HCT116 (cell line): ENCODE results near the gene MCC. TPM values are rescaled to one million over a fixed set of nuclear protein-coding genes. Genes with fewer than 3 reads are reported as not detected.

Source experiments
- ATAC-seq: fragments of 200-7000 bp; cut with Tn5 transposase; 2 replicates; pipeline ENCODE4 v1.9.1; 2020; ENCODE audit warnings: mild to moderate bottlenecking, moderate library complexity
- BruUV-seq: library from RNA; stranded (reverse); fragments of 400-500 nt; replicated peaks from 2 replicates; lab custom pipeline; 2021; lab: Mats Ljungman, UMichigan
- CTCF ChIA-PET: fragments of 300-600 bp; sonication (Branson Sonifier 250); formaldehyde crosslinking; loops from one replicate; lab custom pipeline; 2021; ENCODE audit warnings: antibody characterized with exemption; lab: Charles Lee
- POLR2A ChIA-PET: fragments of 300-600, 350-600 bp; sonication (Branson Sonifier 250); formaldehyde crosslinking; loops from one replicate; lab custom pipeline; 2021; ENCODE audit warnings: antibody characterized with exemption; lab: Charles Lee
- RAD21 ChIA-PET, 2 experiments: fragments of 300-600 bp; sonication (Branson Sonifier 250); formaldehyde crosslinking; loops; one replicate each; lab custom pipeline; 2023; ENCODE audit warnings: low total read pairs in 2 of 2; ENCODE audit not compliant: uncharacterized antibody in 2 of 2, unreplicated experiment in 2 of 2, low non-redundant PET in 1 of 2; lab: Charles Lee
- DNase-seq: peaks from one replicate; pipeline ENCODE4 v3.0.0-alpha.2; 2010; ENCODE audit warnings: low read depth, low spot score
- H2AFZ ChIP-seq: fragments of 200-600 bp; shearing (Covaris generic), sonication (generic); 2 replicates; pipeline ENCODE4 v1.6.1; 2017; ENCODE audit warnings: low read depth, mixed run types, mixed read lengths, antibody characterized with exemption, low read length; ENCODE audit not compliant: poor library complexity, severe bottlenecking
- H3K27ac ChIP-seq: 2 replicates; pipeline ENCODE4 v1.5.1; 2012; ENCODE audit warnings: low read depth, low read length
- H3K27me3 ChIP-seq: fragments of 200-600 bp; sonication (generic); 2 replicates; pipeline ENCODE4 v1.6.1; 2016; ENCODE audit warnings: mixed run types, low read length, mixed read lengths; ENCODE audit not compliant: insufficient read depth
- H3K36me3 ChIP-seq, 2 experiments: fragments of 200-500 bp in 1 of 2; fragments of 200-600 bp in 1 of 2; sonication (Bioruptor generic) in 1 of 2; sonication (generic) in 1 of 2; 2 replicates each; pipeline versions ENCODE4 v1.5.1 to v1.6.1; 2014 to 2016; ENCODE audit warnings: low read length in 2 of 2, inconsistent platforms in 1 of 2, mixed read lengths in 1 of 2, mixed run types in 1 of 2; ENCODE audit not compliant: insufficient read depth in 2 of 2, control insufficient read depth in 1 of 2
- H3K4me1 ChIP-seq, 2 experiments: fragments of 200-600 bp in 1 of 2; sonication (generic) in 1 of 2; 2 replicates each; pipeline versions ENCODE4 v1.5.1 to v1.6.1; 2012 to 2017; ENCODE audit warnings: low read length in 2 of 2, inconsistent platforms in 1 of 2, mild to moderate bottlenecking in 1 of 2, mixed read lengths in 1 of 2, mixed run types in 1 of 2, moderate library complexity in 1 of 2; ENCODE audit not compliant: insufficient read depth in 2 of 2, control insufficient read depth in 1 of 2
- H3K4me2 ChIP-seq: fragments of 200-600 bp; sonication (generic); 2 replicates; pipeline ENCODE4 v1.6.1; 2017; ENCODE audit warnings: mixed run types, low read length, mixed read lengths
- H3K4me3 ChIP-seq, 2 experiments: fragments of 200-600 bp in 1 of 2; sonication (generic) in 1 of 2; replicated peaks in 1 of 2; 2 replicates each; pipeline ENCODE4 v1.5.1; 2011 to 2016; ENCODE audit warnings: low read length in 2 of 2, control low read depth in 1 of 2, low read depth in 1 of 2, mild to moderate bottlenecking in 1 of 2, mixed read lengths in 1 of 2, mixed run types in 1 of 2
- H3K79me2 ChIP-seq: fragments of 200-600 bp; sonication (generic); 2 replicates; pipeline ENCODE4 v1.6.1; 2017; ENCODE audit warnings: mild to moderate bottlenecking, mixed run types, low read length, moderate library complexity, mixed read lengths; ENCODE audit not compliant: insufficient read depth
- H3K9ac ChIP-seq: fragments of 200-600 bp; sonication (generic); 2 replicates; pipeline ENCODE4 v1.6.1; 2016; ENCODE audit warnings: low read length, mixed read lengths
- H3K9me2 ChIP-seq: fragments of 200-600 bp; sonication (generic), shearing (Covaris generic); 2 replicates; pipeline ENCODE4 v1.6.1; 2017; ENCODE audit warnings: mixed run types, mild to moderate bottlenecking, moderate library complexity; ENCODE audit not compliant: insufficient read depth
- H3K9me3 ChIP-seq, 2 experiments: fragments of 200-500 bp in 1 of 2; fragments of 200-600 bp in 1 of 2; sonication (Bioruptor generic) in 1 of 2; sonication (generic) in 1 of 2; 2 replicates each; pipeline ENCODE4 v1.6.1; 2014 to 2017; ENCODE audit warnings: low read length in 2 of 2, mixed read lengths in 2 of 2, inconsistent platforms in 1 of 2, low read depth in 1 of 2, mild to moderate bottlenecking in 1 of 2, mixed run types in 1 of 2, moderate library complexity in 1 of 2; ENCODE audit not compliant: control insufficient read depth in 1 of 2, insufficient read depth in 1 of 2
- H4K20me1 ChIP-seq: fragments of 200-600 bp; sonication (generic), shearing (Covaris generic); 2 replicates; pipeline ENCODE4 v1.6.1; 2017; ENCODE audit warnings: mixed run types, mild to moderate bottlenecking, moderate library complexity; ENCODE audit not compliant: insufficient read depth
- CEBPB ChIP-seq: IDR thresholded peaks from 2 replicates; pipeline ENCODE4 v1.6.1; 2012; ENCODE audit warnings: low read depth
- EGR1 ChIP-seq: IDR thresholded peaks from 2 replicates; pipeline ENCODE4 v1.6.1; 2012; ENCODE audit warnings: low read depth
- FOSL1 ChIP-seq: IDR thresholded peaks from 2 replicates; pipeline ENCODE4 v1.6.1; 2012; ENCODE audit warnings: low read depth
- JUND ChIP-seq: IDR thresholded peaks from 2 replicates; pipeline ENCODE4 v1.6.1; 2012
- POLR2AphosphoS5 ChIP-seq: IDR thresholded peaks from 2 replicates; pipeline ENCODE4 v1.6.1; 2011; ENCODE audit warnings: mild to moderate bottlenecking, low read depth, low read length, moderate library complexity
- RAD21 ChIP-seq: IDR thresholded peaks from 2 replicates; pipeline ENCODE4 v1.6.1; 2012; ENCODE audit warnings: low read depth, mild to moderate bottlenecking
- TCF7L2 ChIP-seq: IDR thresholded peaks from 2 replicates; pipeline ENCODE4 v1.7.0; 2011; ENCODE audit warnings: borderline replicate concordance, inconsistent platforms; ENCODE audit not compliant: insufficient read depth, insufficient read length; ENCODE audit errors: extremely low read depth
- ZNF274 ChIP-seq: fragments of 200-500 bp; sonication (Bioruptor generic); IDR thresholded peaks from 2 replicates; pipeline ENCODE4 v1.6.1; 2014; ENCODE audit warnings: mild to moderate bottlenecking, low read depth, low read length, inconsistent platforms
- intact Hi-C: fragments of 100-400 bp; cut with micrococcal nuclease; formaldehyde crosslinking; loops from 2 replicates; pipeline ENCODE4 v1.10.0; 2022
- total RNA-seq: library from RNA; stranded (reverse); gene quantifications from one replicate; pipeline ENCODE4 v1.2.1, GENCODE V29; 2021; ENCODE audit not compliant: unreplicated experiment
- TF ChIP-seq, protein P1 (sequence below): IDR thresholded peaks from 2 replicates; pipeline ENCODE4 v1.6.1; 2012; ENCODE audit warnings: low read depth
- TF ChIP-seq, protein P2 (sequence below): IDR thresholded peaks from 2 replicates; pipeline ENCODE4 v1.6.1; 2011; ENCODE audit warnings: mild to moderate bottlenecking, low read length, moderate library complexity; ENCODE audit not compliant: insufficient replicate concordance; ENCODE audit errors: extremely low read depth

MCC gene
- total RNA-seq, 1 experiment from 2014 or later = 20.1 TPM

DNA sequence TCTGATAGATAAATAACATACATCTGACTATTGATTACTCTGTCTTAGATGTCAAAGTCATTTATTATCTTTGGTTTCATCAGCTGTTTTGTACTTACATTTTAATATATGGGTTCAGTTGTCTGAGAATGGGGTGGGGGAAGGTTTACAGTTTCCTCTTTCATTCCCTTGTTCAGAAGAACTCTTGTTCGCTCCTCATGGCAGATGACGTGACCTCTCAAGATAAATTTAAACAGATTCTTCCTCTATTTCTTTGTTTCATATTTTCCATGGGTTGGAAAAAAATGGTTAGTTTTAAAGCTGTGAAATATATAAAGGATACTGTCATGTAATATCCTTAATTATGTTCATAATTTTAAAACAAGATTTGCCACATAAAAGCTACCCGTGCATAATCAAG lies 114.8 kb downstream of the MCC start:
- no peak overlapping the region for H3K9ac ChIP-seq
- ChIA-PET RAD21 (no interaction called here), CTCF (no interaction called here), POLR2A (no interaction called here)
- H2AFZ ChIP-seq = no peak overlapping the region
- BruUV-seq = no TSS peak
- H3K4me2 ChIP-seq = no peak overlapping the region
- no peak overlapping the region for H3K27ac ChIP-seq
- no peaks in the 10 kb centered on the region for H3K27me3 ChIP-seq
- no peaks in the 10 kb centered on the region for H4K20me1 ChIP-seq
- H3K4me3 ChIP-seq = no peak overlapping the region
- intact Hi-C loops = no loop called here
- DNase-seq = no peak
- H3K4me1 ChIP-seq = no peaks in the 10 kb centered on the region
- no peak for TF ChIP-seq FOSL1
- TF ChIP-seq, protein P1, sequence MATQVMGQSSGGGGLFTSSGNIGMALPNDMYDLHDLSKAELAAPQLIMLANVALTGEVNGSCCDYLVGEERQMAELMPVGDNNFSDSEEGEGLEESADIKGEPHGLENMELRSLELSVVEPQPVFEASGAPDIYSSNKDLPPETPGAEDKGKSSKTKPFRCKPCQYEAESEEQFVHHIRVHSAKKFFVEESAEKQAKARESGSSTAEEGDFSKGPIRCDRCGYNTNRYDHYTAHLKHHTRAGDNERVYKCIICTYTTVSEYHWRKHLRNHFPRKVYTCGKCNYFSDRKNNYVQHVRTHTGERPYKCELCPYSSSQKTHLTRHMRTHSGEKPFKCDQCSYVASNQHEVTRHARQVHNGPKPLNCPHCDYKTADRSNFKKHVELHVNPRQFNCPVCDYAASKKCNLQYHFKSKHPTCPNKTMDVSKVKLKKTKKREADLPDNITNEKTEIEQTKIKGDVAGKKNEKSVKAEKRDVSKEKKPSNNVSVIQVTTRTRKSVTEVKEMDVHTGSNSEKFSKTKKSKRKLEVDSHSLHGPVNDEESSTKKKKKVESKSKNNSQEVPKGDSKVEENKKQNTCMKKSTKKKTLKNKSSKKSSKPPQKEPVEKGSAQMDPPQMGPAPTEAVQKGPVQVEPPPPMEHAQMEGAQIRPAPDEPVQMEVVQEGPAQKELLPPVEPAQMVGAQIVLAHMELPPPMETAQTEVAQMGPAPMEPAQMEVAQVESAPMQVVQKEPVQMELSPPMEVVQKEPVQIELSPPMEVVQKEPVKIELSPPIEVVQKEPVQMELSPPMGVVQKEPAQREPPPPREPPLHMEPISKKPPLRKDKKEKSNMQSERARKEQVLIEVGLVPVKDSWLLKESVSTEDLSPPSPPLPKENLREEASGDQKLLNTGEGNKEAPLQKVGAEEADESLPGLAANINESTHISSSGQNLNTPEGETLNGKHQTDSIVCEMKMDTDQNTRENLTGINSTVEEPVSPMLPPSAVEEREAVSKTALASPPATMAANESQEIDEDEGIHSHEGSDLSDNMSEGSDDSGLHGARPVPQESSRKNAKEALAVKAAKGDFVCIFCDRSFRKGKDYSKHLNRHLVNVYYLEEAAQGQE = no peak
- TF ChIP-seq RAD21 = no peak
- H3K36me3 ChIP-seq = no peaks in the 10 kb centered on the region
- H3K79me2 ChIP-seq = no peaks in the 10 kb centered on the region
- no peaks in the 10 kb centered on the region for H3K9me3 ChIP-seq
- no peaks in the 10 kb centered on the region for H3K9me2 ChIP-seq
- ATAC-seq = no peak

DNA sequence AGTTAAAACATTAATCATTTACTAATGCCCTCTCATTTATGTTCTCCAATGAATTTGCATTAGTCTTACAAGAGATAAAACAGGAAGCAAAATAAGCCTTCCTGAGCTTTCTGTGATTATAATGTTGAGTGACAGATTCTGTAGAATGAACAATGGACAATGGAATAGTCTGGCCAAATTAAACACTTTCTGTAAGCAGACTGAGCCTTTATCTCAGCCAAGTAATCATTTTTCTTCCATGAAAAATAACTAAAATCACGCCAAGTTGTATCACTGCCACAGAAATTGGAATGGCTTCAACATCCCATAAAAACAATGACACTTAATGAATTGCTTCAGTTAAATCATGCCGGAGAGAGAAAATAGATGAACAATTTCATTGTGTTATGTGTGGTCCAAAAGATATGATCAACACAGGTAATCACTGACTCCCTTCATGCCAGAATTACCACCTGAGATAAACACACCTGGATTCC lies 116.5 kb downstream of the MCC start:
- intact Hi-C loops = no loop called here
- no peaks in the 10 kb centered on the region for H3K9me2 ChIP-seq
- H3K79me2 ChIP-seq = no peaks in the 10 kb centered on the region
- H3K36me3 ChIP-seq = no peaks in the 10 kb centered on the region
- ChIA-PET POLR2A (no interaction called here), RAD21 (no interaction called here), CTCF (no interaction called here)
- H2AFZ ChIP-seq = no peak overlapping the region
- no peaks in the 10 kb centered on the region for H4K20me1 ChIP-seq
- no peak overlapping the region for H3K4me2 ChIP-seq
- no peaks in the 10 kb centered on the region for H3K4me1 ChIP-seq
- ATAC-seq = no peak
- no peaks in the 10 kb centered on the region for H3K27me3 ChIP-seq
- no TSS peak for BruUV-seq
- no peak overlapping the region for H3K9ac ChIP-seq
- no peak overlapping the region for H3K4me3 ChIP-seq
- no peak for DNase-seq
- no peak overlapping the region for H3K27ac ChIP-seq
- H3K9me3 ChIP-seq = no peaks in the 10 kb centered on the region
- TF ChIP-seq JUND (no peak), TCF7L2 (no peak), EGR1 (no peak), CEBPB (no peak), ZNF274 (no peak), POLR2AphosphoS5 (no peak)
- TF ChIP-seq, protein P2, sequence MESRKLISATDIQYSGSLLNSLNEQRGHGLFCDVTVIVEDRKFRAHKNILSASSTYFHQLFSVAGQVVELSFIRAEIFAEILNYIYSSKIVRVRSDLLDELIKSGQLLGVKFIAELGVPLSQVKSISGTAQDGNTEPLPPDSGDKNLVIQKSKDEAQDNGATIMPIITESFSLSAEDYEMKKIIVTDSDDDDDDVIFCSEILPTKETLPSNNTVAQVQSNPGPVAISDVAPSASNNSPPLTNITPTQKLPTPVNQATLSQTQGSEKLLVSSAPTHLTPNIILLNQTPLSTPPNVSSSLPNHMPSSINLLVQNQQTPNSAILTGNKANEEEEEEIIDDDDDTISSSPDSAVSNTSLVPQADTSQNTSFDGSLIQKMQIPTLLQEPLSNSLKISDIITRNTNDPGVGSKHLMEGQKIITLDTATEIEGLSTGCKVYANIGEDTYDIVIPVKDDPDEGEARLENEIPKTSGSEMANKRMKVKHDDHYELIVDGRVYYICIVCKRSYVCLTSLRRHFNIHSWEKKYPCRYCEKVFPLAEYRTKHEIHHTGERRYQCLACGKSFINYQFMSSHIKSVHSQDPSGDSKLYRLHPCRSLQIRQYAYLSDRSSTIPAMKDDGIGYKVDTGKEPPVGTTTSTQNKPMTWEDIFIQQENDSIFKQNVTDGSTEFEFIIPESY = no peak
